Prostate gland (tissue), 2 donors: Measurements from ENCODE around the gene ABI3BP.

Source experiments
- CTCF ChIP-seq, 4 experiments: fragments of 200-600 bp in 2 of 4; fragments of 450-650 bp in 2 of 4; sonication (generic) in 2 of 4; IDR thresholded peaks; 1 replicate in 3 of 4; 2 replicates in 1 of 4; pipeline ENCODE4 v1.5.1; 2016 to 2019; ENCODE audit warnings: antibody characterized with exemption in 4 of 4, mild to moderate bottlenecking in 2 of 4, moderate library complexity in 2 of 4
- POLR2AphosphoS5 ChIP-seq: sonication (generic); formaldehyde crosslinking; IDR thresholded peaks from one replicate; pipeline ENCODE4 v1.6.1; 2017; ENCODE audit warnings: antibody characterized with exemption

GRCh38 chr3:100910986-100911385 is 82.2 kb downstream of the ABI3BP start:
- TF ChIP-seq POLR2AphosphoS5, result no peak
- TF ChIP-seq CTCF (IDR thresholded peaks at IDR 0.05), result no peak
